Neural progenitor cell (in vitro differentiated cells): ENCODE measurements around the gene PDCD4. TPM values are rescaled to one million over a fixed set of nuclear protein-coding genes. Genes with fewer than 3 reads are reported as not detected.

Experiments used
- DNase-seq: peaks from one replicate; pipeline ENCODE4 v3.0.0-alpha.2; 2016; ENCODE audit warnings: low spot score
- H2AFZ ChIP-seq: fragments of 200-600 bp; sonication (generic); replicated peaks from 2 replicates; pipeline ENCODE4 v1.6.1; 2016; ENCODE audit warnings: antibody characterized with exemption
- H3F3A ChIP-seq: fragments of 200-600 bp; sonication (generic); 2 replicates; pipeline ENCODE4 v1.6.1; 2016; ENCODE audit warnings: antibody characterized with exemption, low read depth
- H3K27ac ChIP-seq: fragments of 200-600 bp; sonication (generic); 2 replicates; pipeline ENCODE4 v1.5.1; 2016; ENCODE audit warnings: mild to moderate bottlenecking
- H3K27me3 ChIP-seq: fragments of 200-600 bp; sonication (generic); 2 replicates; pipeline ENCODE4 v1.6.1; 2016; ENCODE audit warnings: mild to moderate bottlenecking, moderate library complexity
- H3K36me3 ChIP-seq: fragments of 200-600 bp; sonication (generic); 2 replicates; pipeline ENCODE4 v1.5.1; 2016
- H3K4me1 ChIP-seq: fragments of 200-600 bp; sonication (generic); 2 replicates; pipeline ENCODE4 v1.6.1; 2016; ENCODE audit warnings: mixed run types
- H3K4me2 ChIP-seq: fragments of 200-600 bp; sonication (generic); 2 replicates; pipeline ENCODE4 v1.6.1; 2016
- H3K4me3 ChIP-seq: fragments of 200-600 bp; sonication (generic); 2 replicates; pipeline ENCODE4 v1.5.1; 2016
- H3K79me2 ChIP-seq: fragments of 200-600 bp; sonication (generic); 2 replicates; pipeline ENCODE4 v1.6.1; 2016; ENCODE audit warnings: low read depth
- H3K9ac ChIP-seq: fragments of 200-600 bp; sonication (generic); 2 replicates; pipeline ENCODE4 v1.6.1; 2016
- H3K9me3 ChIP-seq: fragments of 200-600 bp; sonication (generic); 2 replicates; pipeline ENCODE4 v1.5.1; 2016; ENCODE audit warnings: low read depth
- H4K20me1 ChIP-seq: fragments of 200-600 bp; sonication (generic); 2 replicates; pipeline ENCODE4 v1.6.1; 2016; ENCODE audit warnings: low read depth
- H3K27ac Mint-ChIP-seq: 3 replicates; pipeline ENCODE4 v1.8.0; 2021; ENCODE audit warnings: mixed read lengths
- H3K27me3 Mint-ChIP-seq: 2 replicates; pipeline ENCODE4 v1.8.0; 2022; ENCODE audit warnings: low read depth, mild to moderate bottlenecking, inconsistent platforms, moderate library complexity, mixed read lengths; ENCODE audit not compliant: insufficient read depth
- H3K36me3 Mint-ChIP-seq: 3 replicates; pipeline ENCODE4 v1.8.0; 2021; ENCODE audit warnings: mixed read lengths
- H3K4me1 Mint-ChIP-seq: 3 replicates; pipeline ENCODE4 v1.8.0; 2021; ENCODE audit warnings: mixed read lengths
- H3K4me3 Mint-ChIP-seq: 3 replicates; pipeline ENCODE4 v1.8.0; 2021; ENCODE audit warnings: mild to moderate bottlenecking, moderate library complexity, mixed read lengths
- H3K9me3 Mint-ChIP-seq: 3 replicates; pipeline ENCODE4 v1.8.0; 2020; ENCODE audit warnings: mixed read lengths
- EZH2 ChIP-seq: fragments of 200-600 bp; sonication (generic); IDR thresholded peaks from 2 replicates; pipeline ENCODE4 v1.6.1; 2017; ENCODE audit warnings: antibody characterized with exemption, mild to moderate bottlenecking, moderate library complexity
- EZH2phosphoT487 ChIP-seq: fragments of 200-600 bp; sonication (generic); IDR thresholded peaks from 2 replicates; pipeline ENCODE4 v1.6.1; 2017; ENCODE audit warnings: antibody characterized with exemption
- total RNA-seq: library from RNA; depleted of rRNA; stranded (reverse); fragments of >200 nt; gene quantifications from 2 replicates; pipeline ENCODE4 v1.2.3, GENCODE V29; 2015; ENCODE audit warnings: low replicate concordance
- TF ChIP-seq, protein P1 (sequence below): fragments of 200-600 bp; sonication (generic); IDR thresholded peaks from 2 replicates; pipeline ENCODE4 v1.5.1; 2017; ENCODE audit warnings: antibody characterized with exemption, mild to moderate bottlenecking

PDCD4 gene
- total RNA-seq, 1 donor from 2014 or later, result 106 TPM

DNA sequence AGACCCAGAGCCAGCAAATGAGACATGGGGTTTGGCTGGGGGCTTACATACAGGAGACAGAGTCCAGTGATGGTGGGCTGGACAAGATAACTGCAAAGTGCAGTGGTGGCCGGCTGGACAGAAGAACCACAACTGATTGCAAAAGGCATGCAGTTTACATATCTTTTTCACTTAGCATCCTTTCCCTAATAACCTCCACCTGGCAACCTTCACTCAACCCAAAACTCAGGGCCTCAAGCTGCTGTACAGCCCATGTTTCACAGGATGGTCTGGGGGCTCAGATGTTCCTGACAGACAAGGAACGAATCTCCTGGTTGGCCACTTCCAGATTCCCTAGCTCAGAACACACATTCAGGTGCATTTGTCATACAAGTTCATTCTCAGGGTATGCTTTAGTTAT lies 7.8 kb upstream of the PDCD4 start:
- peaks cover 2% of the 10 kb centered on the region for H3K27me3 Mint-ChIP-seq
- Histone ChIP-seq H3K9me3 (no peaks in the 10 kb centered on the region), H3K4me2 (no peak overlapping the region), H3K4me3 (no peak overlapping the region), H2AFZ (no peak overlapping the region), H3K27ac (no peak overlapping the region), H3K79me2 (no peaks in the 10 kb centered on the region), H3K9ac (no peak overlapping the region), H4K20me1 (no peaks in the 10 kb centered on the region), H3K27me3 (no peaks in the 10 kb centered on the region), H3K4me1 (peaks cover 36% of the 10 kb centered on the region), H3F3A (peaks cover 6% of the 10 kb centered on the region), H3K36me3 (no peaks in the 10 kb centered on the region)
- TF ChIP-seq EZH2phosphoT487 (no peak), EZH2 (no peak)
- TF ChIP-seq, protein P1, sequence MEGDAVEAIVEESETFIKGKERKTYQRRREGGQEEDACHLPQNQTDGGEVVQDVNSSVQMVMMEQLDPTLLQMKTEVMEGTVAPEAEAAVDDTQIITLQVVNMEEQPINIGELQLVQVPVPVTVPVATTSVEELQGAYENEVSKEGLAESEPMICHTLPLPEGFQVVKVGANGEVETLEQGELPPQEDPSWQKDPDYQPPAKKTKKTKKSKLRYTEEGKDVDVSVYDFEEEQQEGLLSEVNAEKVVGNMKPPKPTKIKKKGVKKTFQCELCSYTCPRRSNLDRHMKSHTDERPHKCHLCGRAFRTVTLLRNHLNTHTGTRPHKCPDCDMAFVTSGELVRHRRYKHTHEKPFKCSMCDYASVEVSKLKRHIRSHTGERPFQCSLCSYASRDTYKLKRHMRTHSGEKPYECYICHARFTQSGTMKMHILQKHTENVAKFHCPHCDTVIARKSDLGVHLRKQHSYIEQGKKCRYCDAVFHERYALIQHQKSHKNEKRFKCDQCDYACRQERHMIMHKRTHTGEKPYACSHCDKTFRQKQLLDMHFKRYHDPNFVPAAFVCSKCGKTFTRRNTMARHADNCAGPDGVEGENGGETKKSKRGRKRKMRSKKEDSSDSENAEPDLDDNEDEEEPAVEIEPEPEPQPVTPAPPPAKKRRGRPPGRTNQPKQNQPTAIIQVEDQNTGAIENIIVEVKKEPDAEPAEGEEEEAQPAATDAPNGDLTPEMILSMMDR, result no peak
- no peak overlapping the region for H3K4me3 Mint-ChIP-seq
- no peak for DNase-seq
- peaks cover 44% of the 10 kb centered on the region for H3K4me1 Mint-ChIP-seq
- no peaks in the 10 kb centered on the region for H3K36me3 Mint-ChIP-seq
- no peaks in the 10 kb centered on the region for H3K9me3 Mint-ChIP-seq
- no peak overlapping the region for H3K27ac Mint-ChIP-seq

DNA sequence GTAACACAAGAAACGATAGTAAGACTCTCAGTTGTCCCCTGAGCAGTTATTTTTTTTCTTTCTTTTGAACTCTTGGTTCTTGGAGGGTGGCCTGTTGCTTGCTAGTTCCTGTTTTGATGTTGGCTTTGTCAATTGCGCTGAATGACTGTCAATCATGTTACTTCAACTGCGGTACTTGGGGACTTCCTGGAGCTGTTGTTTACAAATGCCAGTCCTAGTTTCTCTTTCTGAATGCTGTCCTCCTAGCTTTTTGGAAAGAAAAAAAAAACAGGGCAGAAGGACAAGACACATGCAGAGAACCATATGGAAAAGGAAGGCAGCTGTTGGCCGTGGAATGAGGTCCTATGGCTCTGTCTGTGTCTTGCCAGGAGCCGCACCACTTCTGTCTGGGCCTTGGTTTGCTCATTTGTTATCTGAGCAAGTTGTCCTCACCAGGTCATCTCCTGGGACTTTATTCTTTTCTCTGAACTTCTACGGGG lies 7.0 kb upstream of the PDCD4 start:
- H3K36me3 Mint-ChIP-seq, result no peaks in the 10 kb centered on the region
- H3K79me2 ChIP-seq, result no peaks in the 10 kb centered on the region
- H3K27ac ChIP-seq, result no peak overlapping the region
- H3K4me2 ChIP-seq, result peak overlapping the region; percentile 22
- peaks cover 6% of the 10 kb centered on the region for H3F3A ChIP-seq
- H3K27me3 ChIP-seq, result no peaks in the 10 kb centered on the region
- no peaks in the 10 kb centered on the region for H4K20me1 ChIP-seq
- no peak for DNase-seq
- H3K27ac Mint-ChIP-seq, result peak overlapping the region; percentile 80
- H3K9me3 ChIP-seq, result no peaks in the 10 kb centered on the region
- H3K4me3 ChIP-seq, result no peak overlapping the region
- peaks cover 2% of the 10 kb centered on the region for H3K27me3 Mint-ChIP-seq
- no peaks in the 10 kb centered on the region for H3K9me3 Mint-ChIP-seq
- H3K36me3 ChIP-seq, result no peaks in the 10 kb centered on the region
- H3K4me1 Mint-ChIP-seq, result peaks cover 45% of the 10 kb centered on the region
- no peak overlapping the region for H3K4me3 Mint-ChIP-seq
- no peak overlapping the region for H3K9ac ChIP-seq
- peaks cover 36% of the 10 kb centered on the region for H3K4me1 ChIP-seq
- H2AFZ ChIP-seq, result no peak overlapping the region
- TF ChIP-seq EZH2 (no peak), EZH2phosphoT487 (no peak)
- TF ChIP-seq, protein P1, result no peak

DNA sequence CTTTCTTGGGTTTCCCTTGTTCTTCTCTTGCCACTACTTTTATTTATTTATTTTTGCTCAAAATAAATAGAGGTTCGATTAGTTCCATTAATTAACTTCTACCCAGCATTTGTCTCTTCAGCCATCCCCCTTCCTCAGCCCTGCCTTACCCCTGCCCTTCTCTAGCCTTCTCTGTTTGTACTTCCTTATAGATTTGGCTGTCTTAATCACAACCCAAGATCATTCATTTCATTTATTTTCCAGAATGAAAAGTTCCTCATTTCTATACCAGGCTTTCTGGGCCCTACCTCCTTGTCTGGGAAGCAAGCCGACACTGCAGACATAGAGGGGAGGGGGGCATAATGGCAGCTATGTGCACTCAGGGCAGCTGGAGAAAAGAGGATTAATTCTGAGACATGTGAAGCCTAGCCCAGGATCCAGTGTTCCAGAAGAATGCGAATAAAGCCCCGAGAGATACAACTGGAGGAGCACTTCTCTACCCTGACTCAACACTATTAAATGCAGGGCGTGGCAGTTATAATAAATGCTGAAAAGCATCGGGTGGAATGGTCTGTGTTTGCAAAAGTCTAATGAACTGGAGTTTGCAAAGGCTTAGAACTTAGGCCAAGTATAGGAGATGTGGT lies 6.4 kb upstream of the PDCD4 start:
- Histone ChIP-seq H3K9ac (no peak overlapping the region), H3K27me3 (no peaks in the 10 kb centered on the region), H4K20me1 (no peaks in the 10 kb centered on the region), H3K4me1 (peaks cover 36% of the 10 kb centered on the region), H3K4me2 (peak overlapping the region; percentile 22), H3K9me3 (no peaks in the 10 kb centered on the region), H3K36me3 (no peaks in the 10 kb centered on the region), H3F3A (peaks cover 6% of the 10 kb centered on the region), H3K4me3 (no peak overlapping the region), H2AFZ (peak overlapping the region; percentile 8), H3K27ac (no peak overlapping the region), H3K79me2 (no peaks in the 10 kb centered on the region)
- peaks cover 45% of the 10 kb centered on the region for H3K4me1 Mint-ChIP-seq
- no peaks in the 10 kb centered on the region for H3K9me3 Mint-ChIP-seq
- no peaks in the 10 kb centered on the region for H3K36me3 Mint-ChIP-seq
- no peak for TF ChIP-seq EZH2phosphoT487
- TF ChIP-seq, protein P1, result no peak
- TF ChIP-seq EZH2, result no peak
- peaks cover 2% of the 10 kb centered on the region for H3K27me3 Mint-ChIP-seq
- H3K27ac Mint-ChIP-seq, result peak overlapping the region; percentile 64
- DNase-seq, result peak; percentile 68
- no peak overlapping the region for H3K4me3 Mint-ChIP-seq
